Inflammatory macrophage treated with lipopolysaccharide for 4 hours (primary cell): ENCODE data around the gene EXOSC7.
"Not testable (repeated sequence)": the region's sequence is repeated elsewhere in the genome, so short reads cannot be mapped to it uniquely, and the experiment has no call there.

Source experiments
- DNase-seq: peaks from one replicate; pipeline ENCODE4 v3.0.0-alpha.2; 2020

EXOSC7 gene

DNA sequence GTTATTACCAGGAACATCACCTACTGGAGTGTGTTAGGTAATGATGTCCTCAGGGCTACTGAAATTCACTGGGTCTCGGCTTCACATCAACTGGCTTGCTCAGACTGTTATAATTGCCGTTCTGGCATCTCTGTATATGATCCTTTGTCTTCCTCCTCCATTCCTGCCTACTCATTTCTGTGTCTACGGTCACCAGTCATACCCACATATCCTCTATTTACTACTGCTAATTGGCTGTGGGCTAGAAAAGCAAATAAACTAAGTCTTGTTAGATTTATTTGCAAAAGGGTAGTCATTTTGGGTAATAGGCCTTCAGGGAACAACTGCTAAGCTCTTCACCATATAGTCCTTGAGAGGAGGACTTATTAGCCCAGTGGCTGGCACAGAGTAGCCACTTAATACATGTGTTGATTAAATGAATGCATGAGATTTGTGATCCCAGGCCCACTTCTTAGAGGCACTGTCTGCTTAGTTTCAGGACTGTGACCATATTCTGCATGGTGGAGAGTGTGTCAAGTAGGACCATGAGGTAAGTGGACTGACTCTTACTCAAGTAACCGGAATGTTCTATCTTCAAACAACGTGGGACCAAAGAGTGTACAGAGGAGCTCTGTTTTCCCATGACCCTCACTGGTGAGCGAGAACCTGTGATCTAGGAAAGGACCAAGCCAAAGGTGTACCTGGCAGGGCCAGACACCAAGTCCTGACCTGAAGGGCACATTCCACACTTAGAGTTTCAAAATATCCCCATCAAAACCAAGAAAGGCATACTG is 13.2 kb upstream of the EXOSC7 start:
- DNase-seq, result no peak

DNA sequence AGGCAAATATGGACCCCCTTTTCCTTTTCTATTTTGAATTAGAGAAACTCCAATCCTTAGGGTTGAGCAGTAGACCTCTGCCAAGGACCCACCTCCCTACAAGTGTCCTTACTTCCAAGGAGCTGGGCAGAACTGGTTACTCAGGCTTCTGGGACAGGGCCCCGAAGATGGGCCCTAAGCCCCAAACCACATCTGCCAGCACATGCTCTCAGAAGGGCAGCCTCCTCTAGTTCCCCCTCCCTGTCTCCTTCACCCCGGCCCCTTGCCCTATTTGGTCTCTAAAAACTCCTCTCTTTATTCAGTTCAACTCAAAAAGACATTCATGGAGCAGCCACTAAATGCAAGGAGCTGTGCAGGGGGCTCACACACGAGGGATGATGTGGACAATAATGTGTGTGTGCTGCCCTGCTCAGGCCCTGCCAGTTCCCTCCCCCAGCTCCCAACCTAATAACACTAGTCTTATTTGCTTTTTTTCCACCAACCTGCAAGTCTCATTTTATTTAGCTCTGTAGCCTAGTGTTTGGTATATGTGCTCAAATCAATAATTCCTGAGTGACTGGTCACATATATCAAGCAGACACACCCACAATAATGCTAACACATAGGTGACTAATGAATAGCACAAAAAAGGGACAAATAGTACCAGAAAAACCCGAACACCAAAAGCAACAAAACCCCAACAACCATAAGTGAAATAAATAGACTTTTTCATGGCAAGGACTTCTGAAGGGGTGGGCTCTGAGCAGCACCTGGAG is 12.3 kb upstream of the EXOSC7 start:
- no peak for DNase-seq

DNA sequence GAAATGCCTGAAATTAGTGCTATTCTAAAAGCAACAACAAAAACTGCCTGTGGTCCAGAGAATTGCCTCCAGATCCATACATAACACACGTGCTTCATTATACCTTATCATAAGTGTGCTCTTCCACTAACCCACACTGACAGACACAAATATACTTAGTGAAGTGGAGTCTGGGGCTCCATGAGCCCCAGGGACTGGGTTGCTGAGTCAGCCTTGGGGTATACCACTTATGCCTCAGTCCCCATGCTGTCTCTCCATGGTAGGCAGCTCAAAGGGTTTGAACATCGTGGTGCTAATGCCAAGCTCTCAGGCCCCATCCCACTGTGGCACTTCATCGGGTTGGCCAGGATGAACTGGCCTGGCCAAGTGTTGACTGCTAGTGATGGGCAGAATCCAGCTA is 10.9 kb upstream of the EXOSC7 start:
- DNase-seq, result no peak

GRCh38 chr3:44966795-44967278 is 9.2 kb upstream of the EXOSC7 start:
- peak; percentile 78 for DNase-seq

DNA sequence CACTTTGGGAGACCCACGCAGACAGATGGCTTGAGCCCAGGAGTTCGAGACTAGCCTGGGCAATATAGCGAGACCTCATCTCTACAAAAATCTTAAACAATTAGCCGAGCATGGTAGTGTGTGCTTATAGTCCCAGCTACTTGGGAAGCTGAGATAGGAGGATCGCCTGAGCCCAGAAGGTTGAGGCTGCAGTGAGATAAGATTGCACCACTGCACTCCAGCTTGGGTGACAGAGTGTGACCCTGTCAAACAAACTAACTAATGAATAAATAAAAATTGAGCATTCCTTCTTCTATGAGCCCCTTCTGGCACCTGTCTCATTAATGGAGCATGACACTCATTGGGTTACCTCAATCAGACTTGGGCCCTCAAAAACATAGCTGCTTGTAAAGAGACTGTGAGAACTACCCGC is 7.6 kb upstream of the EXOSC7 start:
- no peak for DNase-seq

- peak; percentile 44 for DNase-seq
Measured at GRCh38 chr3:44969154-44969827, 6.8 kb upstream of the EXOSC7 start.

GRCh38 chr3:44969828-44970179 is 6.2 kb upstream of the EXOSC7 start:
- DNase-seq, result no peak

DNA sequence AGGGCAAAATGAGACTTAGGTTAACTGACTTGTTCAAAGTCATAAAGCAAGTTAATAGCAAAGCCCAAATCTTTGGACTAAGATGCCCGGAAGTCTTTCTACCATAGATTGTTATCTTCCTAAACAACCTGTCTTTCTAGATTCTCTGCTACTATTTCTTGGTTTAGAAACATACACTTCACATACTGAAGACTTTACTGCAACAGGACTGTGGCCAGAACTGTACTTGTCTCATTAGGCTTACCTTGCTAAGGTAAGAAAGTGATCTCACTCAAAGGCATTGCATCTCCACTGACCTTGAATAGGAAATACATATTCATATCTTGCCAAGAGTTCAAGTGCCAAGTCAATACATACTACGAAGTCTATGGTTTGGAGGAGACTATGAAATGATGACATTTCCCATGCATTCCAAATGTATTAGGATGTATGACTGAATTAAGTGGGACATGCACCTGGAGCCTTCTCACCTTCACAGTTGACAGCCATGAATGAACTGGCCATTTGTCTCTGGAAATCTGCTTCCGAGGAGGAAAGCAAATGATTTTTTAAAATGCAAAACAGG is 5.0 kb upstream of the EXOSC7 start:
- DNase-seq, result no peak

DNA sequence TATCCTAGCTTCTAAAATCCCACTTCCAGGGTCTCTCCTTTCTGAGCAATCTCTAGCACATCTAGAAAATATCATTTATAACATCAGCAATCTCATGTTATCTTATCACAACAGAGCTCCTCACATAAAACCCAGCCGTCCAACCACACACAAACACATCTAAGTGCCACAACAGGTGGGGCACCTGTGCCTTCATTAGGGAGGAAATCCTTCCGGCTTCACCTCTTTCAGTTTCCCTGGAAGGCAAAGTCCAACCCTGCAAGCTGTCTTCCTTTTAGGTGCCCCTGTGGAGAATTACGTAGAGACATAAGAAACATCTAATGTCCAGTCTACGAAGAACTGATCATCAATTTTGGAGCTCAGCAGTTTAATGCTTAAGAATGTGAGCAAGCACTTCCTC is 1.6 kb upstream of the EXOSC7 start:
- no peak for DNase-seq

- DNase-seq, result no peak
Measured at GRCh38 chr3:44981220-44981619, 5.2 kb downstream of the EXOSC7 start.

DNA sequence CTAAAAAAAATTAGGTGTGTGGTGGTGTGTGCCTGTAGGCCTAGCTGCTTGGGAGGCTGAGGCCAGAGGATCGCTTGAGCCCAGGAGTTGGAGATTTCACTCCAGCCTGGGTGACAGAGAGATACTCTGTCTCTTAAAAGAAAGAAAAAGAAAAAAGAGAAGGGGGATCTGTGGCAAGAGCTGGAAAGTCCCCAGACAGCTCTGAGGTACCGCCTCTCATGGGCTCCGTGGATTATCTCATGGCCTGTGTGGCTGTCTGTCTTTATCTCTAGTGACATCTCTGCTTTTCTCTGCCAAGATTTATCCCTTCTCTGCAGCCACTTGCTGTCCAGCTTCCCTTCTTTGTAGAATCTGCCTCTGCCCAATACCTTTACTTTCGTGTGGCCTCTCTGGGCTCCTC is 5.7 kb downstream of the EXOSC7 start:
- DNase-seq, result peak; percentile 55

DNA sequence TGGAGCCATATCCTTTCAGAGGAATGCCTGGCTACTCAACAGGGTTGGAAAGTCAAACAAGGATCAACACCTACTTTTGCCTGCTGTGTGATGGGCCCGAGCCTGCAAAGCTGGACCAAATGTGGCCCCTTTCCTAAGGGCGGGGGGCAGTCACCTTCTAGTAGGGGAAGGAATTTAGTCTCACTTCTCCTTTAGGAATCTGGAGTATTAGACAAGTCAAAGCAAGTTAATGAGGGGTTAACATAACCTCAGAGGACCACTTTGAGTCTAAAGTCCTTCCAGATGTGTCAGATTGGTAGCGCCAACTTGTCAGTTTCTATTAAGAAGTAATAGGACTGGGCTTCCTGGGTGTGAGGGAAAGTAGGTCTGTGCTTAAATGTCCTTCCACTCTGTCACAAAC is 6.8 kb downstream of the EXOSC7 start:
- no peak for DNase-seq

DNA sequence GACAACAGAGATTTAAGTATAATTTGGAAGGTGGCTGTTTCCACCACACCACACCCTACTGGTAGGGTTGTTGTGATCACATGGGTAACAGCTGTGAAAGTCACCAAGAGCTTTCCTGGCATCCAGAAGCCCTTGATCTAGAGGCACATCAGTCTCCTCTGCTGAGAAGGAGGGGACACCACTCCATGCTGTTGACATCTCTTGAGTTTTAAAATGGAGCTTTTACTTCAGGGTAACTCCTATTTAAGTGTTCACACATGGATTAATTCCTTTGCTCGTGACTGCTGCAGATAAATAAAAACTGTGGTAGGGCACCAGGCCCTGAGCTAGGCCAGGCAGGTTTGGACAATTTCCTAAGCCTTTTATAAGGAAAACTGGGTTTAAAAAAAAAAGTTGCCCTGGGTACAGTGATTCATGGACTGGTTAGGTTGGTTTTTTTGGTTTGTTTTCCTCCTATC is 7.5 kb downstream of the EXOSC7 start:
- DNase-seq, result no peak

DNA sequence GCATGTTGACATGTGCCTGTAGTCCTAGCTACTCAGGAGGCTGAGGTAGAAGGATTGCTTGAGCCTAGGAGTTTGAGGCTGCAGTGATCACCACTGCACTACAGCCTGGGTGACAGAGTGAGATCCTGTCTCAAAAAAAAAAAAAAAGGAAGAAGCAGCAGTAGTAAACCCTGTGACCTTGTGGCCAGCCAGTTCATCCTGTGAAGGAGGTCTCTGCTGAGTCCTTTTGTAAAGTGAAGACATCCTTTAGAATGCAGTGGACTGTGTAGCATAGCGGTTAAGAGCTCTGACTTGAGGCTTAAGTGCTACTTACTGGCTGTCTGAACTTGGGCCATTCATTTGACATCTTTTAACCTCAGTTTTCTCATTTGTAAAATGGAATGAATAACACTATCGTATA is 8.3 kb downstream of the EXOSC7 start:
- peak; percentile 37 for DNase-seq

DNA sequence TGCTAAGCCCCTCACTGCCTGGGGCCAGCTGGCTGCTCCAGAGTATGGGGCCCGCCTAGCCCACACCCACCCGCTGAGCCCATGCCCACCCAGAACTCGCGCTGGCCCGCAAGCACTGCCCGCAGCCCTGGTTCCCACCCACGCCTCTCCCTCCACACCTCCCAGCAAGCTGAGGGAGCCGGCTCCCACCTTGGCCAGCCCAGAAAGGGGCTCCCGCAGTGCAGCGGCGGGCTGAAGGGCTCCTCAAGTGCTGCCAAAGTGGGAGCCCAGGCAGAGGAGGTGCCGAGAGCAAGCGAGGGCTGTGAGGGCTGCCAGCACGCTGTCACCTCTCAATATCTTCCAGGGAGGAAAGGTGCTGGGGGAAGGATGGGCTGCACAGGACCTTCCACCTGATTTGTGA is 10.3 kb downstream of the EXOSC7 start:
- DNase-seq, result not testable (repeated sequence)

- no peak for DNase-seq
Measured at GRCh38 chr3:44987332-44987731, 11.3 kb downstream of the EXOSC7 start.

GRCh38 chr3:44988073-44988472 is 12.0 kb downstream of the EXOSC7 start:
- DNase-seq, result peak; percentile 50

- no peak for DNase-seq
Measured at GRCh38 chr3:44989141-44989540, 13.1 kb downstream of the EXOSC7 start.

GRCh38 chr3:44989636-44990373 is 13.8 kb downstream of the EXOSC7 start:
- peak; percentile 58 for DNase-seq

- no peak for DNase-seq
Measured at GRCh38 chr3:44991326-44991725, 15.3 kb downstream of the EXOSC7 start.

- DNase-seq, result peak; percentile 28
Measured at GRCh38 chr3:44992555-44993470, 16.8 kb downstream of the EXOSC7 start.
